HG02970 (cell line): ENCODE results near the gene RD3L.
"Not testable (repeated sequence)": the region's sequence is repeated elsewhere in the genome, so short reads cannot be mapped to it uniquely, and the experiment has no call there.

Experiments used
- ATAC-seq: cut with Tn5 transposase; IDR thresholded peaks from one replicate; pipeline ENCODE4 v1.9.1; 2021; ENCODE audit warnings: mild to moderate bottlenecking, moderate library complexity, moderate number of reproducible peaks; ENCODE audit not compliant: unreplicated experiment, low FRiP score

The RD3L gene

DNA sequence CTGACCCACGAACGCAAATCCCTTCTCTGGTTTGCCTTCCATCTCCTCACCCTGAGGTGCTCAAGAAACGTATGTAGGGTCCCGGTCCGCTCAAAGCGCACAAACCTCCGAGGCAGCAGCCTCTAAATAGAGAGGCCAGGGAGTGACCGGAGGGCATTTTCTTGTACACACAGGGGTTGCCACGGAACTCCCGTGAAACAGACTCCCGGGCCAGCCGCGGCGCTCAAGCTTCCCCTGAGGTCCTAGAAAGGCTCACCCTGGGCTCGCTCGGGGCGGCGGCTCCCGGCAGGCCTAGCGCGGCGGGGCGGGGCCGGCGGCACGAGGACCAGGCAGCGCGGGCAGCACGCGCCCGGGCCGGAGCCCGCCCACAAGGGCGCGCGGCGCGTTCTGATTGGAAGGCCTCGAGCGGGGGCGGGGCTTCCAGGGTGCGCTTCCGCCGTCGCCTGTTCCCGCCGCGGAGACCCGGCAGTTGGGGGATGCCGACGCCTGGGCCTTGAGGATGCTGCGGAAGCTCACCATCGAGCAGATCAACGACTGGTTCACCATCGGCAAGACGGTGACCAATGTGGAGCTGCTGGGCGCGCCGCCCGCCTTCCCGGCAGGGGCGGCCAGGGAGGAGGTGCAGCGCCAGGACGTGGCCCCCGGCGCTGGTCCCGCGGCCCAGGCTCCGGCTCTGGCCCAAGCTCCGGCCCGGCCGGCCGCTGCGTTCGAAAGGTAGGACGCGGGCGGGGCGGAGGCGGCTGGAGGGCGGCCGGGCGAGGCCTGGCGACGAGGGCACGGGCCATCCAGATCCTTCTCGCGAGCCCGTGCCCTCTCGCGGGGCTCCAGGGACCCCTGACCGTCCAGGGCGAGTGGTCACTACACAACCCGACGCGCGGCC lies 14.1 kb downstream of the RD3L start, which contains the start of gene TDRD9:
TSS of gene TDRD9 (plus strand) at position 446 of the 880 bp plus-strand sequence. CDS start at position 500, 54 bp downstream.
- no peak for ATAC-seq

GRCh38 chr14:103927566-103927965 lies 14.8 kb downstream of the RD3L start:
- ATAC-seq: no peak

GRCh38 chr14:103925316-103925715 lies 17.0 kb downstream of the RD3L start:
- ATAC-seq: no peak

- ATAC-seq: no peak
Observed at GRCh38 chr14:103923863-103924262, 18.5 kb downstream of the RD3L start.

DNA sequence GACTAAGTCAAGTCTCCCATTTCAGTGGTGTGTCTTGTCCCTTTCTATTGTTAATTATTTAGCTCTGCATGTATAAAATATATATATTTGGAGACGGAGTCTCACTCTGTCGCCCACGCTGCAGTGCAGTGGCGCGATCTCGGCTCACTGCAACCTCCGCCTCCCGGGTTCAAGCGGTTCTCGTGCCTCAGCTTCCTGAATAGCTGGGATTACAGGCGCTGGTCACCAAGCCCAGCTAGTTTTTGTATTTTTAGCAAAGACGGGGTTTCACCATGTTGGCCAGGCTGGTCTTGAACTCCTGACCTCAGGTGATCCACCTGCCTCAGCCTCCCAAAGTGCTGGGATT lies 20.5 kb downstream of the RD3L start:
- not testable (repeated sequence) for ATAC-seq

DNA sequence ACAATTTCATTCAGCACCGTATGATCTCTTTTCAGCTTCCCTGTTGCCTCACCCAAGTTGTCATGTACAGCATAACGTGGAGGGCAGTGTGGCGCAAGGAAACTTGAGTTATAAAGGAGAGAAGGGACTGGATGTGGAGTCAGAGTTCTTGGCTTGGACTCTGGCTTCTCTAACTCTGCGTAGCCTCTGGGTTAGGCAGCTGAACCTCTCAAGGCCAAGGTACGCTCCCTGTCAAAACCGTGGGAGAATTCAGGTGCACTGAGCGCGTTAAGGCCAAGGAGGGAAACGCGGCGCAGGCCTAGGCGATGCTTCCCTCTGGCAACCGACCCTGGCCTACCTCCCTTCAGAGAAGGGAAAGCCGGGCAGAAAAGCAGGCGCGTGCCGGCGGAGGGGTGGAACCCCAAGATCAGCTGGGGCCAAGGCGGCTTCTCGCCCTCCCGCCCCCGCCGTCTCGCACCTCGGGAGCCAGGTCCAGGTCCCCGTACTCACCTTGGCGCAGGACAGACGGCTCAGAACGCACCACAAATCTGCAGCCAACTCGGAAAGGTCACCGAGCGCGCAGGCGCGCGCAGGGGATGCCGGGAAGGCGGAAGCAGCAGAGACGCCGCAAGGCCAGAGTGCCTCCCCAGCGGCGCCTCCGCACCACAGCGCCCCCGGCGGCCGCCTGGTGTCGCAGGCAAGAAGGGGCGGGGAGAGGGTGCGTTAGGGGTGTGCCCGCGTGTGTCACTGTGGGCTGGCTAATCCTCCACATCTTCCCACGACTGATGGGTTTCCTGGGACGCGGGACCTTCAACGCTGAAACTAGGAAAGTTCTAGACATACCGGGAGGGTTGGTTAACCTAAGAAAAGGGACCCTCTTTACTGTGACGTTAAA lies 21.1 kb downstream of the RD3L start:
- ATAC-seq: peak; percentile 97

DNA sequence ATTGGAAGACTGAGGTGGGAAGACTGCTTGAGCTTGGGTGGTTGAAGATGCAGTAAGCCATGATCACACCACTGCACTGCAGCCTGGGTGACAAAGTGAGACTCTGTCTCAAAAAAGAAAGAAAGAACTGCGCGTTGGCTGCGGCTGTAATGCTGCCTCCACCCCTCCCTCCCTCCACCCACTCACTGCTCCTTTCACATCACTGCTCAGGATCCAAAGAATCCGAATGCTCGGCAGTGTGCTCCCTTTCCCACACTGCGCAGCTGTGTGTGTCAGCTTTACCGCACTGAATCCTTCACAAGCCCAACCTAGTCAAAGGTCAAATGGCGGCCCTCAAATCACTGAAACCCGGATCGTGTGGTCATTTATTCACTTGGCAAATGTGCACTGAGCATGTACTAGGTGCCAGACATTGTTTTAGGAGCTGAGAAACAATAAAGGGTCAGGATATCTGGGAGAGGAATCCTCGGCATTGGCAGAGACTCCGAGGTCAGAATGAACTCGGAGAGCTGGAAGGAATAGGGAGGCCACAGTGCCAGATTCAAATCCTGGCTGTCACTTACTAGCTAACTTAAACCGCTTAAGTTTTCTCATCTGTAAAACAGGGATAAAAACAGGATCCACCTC lies 25.6 kb downstream of the RD3L start:
- ATAC-seq: no peak

- no peak for ATAC-seq
Observed at GRCh38 chr14:103915616-103916015, 26.7 kb downstream of the RD3L start.

- ATAC-seq: no peak
Observed at GRCh38 chr14:103910984-103911383, 31.3 kb downstream of the RD3L start.

GRCh38 chr14:103910262-103910935 lies 31.9 kb downstream of the RD3L start:
- ATAC-seq: no peak

DNA sequence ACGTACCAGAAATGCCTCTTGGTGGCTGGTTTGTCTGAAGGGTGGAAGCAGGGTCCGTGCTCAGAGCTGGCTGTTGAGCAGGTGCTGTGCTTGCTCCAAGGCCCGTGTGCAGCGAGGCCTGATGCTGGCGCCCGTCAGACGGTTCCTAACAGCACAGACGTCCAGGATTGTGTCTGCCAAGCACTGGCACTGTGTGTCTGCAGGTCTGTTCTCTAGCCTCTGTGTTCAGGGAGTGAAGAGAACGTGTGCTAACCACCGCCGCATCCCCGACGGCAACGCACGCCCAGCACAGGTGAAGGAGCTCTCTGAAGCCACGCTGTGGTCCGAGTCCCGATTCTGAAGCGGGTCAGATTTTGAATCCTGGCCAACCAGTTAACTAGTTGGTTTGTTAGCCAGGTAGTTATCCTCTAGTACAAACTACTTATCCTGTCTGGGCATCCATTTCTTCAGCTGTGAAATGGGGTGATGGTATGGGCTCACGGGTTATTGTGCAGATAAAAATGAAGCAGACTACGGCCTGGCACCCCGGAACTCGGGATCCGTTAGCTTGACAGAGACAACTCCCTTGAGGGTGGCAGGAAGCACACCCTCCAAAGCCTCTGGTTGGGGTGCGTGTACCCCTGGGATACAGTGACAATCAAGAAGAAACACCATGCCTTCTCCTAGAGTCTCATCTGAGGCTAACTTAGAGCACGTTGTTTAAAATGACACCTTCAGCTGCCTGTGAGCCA lies 32.6 kb downstream of the RD3L start:
- ATAC-seq: no peak

- no peak for ATAC-seq
Observed at GRCh38 chr14:103908580-103908979, 33.7 kb downstream of the RD3L start.

- no peak for ATAC-seq
Observed at GRCh38 chr14:103905842-103906456, 36.4 kb downstream of the RD3L start.

- ATAC-seq: no peak
Observed at GRCh38 chr14:103904493-103905107, 37.7 kb downstream of the RD3L start.

DNA sequence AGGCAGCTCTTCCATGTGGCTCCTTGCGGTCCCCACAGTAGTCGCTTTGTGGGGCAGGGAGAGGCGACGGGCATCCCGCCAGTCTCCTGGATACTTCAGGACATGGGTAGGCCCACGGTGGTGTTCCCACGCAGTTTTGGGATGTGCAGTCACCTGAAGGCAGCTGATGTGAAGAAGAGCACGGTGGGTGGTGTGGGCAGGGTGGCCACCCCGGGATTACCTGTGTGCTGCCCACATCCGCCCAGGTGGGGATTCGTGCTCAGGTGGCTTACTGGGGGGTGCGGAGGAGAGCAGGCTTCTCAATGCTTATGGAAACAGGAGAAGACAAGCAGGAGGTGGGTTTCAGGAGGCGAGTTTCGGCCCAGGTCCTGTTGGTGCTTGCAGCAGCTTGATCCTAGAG lies 42.5 kb downstream of the RD3L start:
- ATAC-seq: no peak

- ATAC-seq: no peak
Observed at GRCh38 chr14:103899316-103899715, 43.0 kb downstream of the RD3L start.

DNA sequence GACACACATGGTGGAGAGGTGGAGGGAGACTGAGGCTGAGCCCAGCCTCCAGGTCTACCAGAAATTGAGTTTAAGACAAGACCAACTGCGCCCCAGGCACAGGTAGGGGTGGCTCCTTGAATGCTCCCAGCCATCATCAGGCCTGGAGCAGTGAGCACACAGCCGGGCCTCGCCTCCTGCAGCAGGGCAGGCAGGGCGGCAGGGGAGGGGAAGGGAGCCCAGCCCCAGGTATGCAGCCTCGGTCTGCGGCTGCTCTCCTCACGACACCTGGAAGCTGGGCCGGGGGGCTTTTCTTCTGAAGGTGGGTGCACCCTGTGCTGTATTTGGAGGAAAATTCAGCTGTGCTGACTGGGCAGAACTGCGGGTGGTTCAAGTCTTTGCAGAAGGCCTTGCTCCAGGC lies 43.6 kb downstream of the RD3L start:
- no peak for ATAC-seq

- ATAC-seq: no peak
Observed at GRCh38 chr14:103898204-103898603, 44.1 kb downstream of the RD3L start.
